HEK293 (cell line): ENCODE data around the gene RPN2.

Experiments used
- TF ChIP-seq, protein P1 (sequence below): fragments of 450-650 bp; formaldehyde crosslinking; IDR thresholded peaks from 2 replicates; pipeline ENCODE4 v1.5.1; 2016; ENCODE audit warnings: missing biosample characterization, missing genetic modification characterization
- TF ChIP-seq, protein P2 (sequence below): fragments of 450-650 bp; formaldehyde crosslinking; IDR thresholded peaks from 2 replicates; pipeline ENCODE4 v1.5.1; 2017; ENCODE audit warnings: missing biosample characterization, mild to moderate bottlenecking, missing genetic modification characterization, moderate library complexity
- TF ChIP-seq, protein P3 (sequence below): sonication (generic); formaldehyde crosslinking; IDR thresholded peaks from 2 replicates; pipeline ENCODE4 v1.8.1; 2022; ENCODE audit warnings: mild to moderate bottlenecking, moderate library complexity, missing genetic modification reagents

DNA sequence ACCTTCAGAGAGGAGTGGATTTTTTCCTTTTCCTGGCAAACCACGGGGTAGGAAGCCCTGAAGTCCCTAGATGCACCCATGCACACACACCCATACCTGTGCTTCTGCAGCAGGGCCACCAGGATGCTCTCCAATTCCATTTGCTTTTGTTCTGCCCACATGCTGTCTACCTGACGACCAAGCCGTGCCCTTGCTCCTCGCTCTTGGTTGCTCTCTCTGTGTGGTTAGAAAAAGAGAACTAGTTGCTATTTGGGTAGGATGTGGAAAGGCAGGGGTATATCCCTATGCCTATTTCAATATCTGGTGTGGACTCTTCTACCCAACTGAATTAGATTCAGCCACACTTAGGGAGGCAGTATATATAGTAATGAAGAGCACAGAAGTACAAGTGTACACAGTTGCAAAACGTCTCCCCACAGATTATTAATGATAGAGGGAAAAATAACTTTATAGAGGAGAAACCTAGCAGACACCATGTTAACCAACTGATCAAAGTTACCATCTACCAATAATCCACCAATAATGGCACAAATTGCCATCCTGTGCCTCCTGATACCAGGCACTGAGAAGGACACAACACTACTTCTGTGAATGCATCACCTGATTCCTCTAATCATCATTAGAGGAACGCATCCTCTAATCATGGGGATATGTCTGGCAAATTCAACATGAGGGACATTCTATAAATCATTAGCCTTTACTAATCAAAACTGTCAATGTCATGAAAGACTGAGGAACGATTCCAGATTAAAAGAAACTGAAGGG is 75.2 kb downstream of the RPN2 start:
- TF ChIP-seq, protein P1, sequence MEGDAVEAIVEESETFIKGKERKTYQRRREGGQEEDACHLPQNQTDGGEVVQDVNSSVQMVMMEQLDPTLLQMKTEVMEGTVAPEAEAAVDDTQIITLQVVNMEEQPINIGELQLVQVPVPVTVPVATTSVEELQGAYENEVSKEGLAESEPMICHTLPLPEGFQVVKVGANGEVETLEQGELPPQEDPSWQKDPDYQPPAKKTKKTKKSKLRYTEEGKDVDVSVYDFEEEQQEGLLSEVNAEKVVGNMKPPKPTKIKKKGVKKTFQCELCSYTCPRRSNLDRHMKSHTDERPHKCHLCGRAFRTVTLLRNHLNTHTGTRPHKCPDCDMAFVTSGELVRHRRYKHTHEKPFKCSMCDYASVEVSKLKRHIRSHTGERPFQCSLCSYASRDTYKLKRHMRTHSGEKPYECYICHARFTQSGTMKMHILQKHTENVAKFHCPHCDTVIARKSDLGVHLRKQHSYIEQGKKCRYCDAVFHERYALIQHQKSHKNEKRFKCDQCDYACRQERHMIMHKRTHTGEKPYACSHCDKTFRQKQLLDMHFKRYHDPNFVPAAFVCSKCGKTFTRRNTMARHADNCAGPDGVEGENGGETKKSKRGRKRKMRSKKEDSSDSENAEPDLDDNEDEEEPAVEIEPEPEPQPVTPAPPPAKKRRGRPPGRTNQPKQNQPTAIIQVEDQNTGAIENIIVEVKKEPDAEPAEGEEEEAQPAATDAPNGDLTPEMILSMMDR = no peak
- TF ChIP-seq, protein P2, sequence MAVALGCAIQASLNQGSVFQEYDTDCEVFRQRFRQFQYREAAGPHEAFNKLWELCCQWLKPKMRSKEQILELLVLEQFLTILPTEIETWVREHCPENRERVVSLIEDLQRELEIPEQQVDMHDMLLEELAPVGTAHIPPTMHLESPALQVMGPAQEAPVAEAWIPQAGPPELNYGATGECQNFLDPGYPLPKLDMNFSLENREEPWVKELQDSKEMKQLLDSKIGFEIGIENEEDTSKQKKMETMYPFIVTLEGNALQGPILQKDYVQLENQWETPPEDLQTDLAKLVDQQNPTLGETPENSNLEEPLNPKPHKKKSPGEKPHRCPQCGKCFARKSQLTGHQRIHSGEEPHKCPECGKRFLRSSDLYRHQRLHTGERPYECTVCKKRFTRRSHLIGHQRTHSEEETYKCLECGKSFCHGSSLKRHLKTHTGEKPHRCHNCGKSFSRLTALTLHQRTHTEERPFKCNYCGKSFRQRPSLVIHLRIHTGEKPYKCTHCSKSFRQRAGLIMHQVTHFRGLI = no peak
- TF ChIP-seq, protein P3, sequence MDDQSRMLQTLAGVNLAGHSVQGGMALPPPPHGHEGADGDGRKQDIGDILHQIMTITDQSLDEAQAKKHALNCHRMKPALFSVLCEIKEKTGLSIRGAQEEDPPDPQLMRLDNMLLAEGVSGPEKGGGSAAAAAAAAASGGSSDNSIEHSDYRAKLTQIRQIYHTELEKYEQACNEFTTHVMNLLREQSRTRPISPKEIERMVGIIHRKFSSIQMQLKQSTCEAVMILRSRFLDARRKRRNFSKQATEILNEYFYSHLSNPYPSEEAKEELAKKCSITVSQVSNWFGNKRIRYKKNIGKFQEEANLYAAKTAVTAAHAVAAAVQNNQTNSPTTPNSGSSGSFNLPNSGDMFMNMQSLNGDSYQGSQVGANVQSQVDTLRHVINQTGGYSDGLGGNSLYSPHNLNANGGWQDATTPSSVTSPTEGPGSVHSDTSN (CRISPR knock-in tag) = no peak
